ENCODE results near the gene ALOX12.

DNA sequence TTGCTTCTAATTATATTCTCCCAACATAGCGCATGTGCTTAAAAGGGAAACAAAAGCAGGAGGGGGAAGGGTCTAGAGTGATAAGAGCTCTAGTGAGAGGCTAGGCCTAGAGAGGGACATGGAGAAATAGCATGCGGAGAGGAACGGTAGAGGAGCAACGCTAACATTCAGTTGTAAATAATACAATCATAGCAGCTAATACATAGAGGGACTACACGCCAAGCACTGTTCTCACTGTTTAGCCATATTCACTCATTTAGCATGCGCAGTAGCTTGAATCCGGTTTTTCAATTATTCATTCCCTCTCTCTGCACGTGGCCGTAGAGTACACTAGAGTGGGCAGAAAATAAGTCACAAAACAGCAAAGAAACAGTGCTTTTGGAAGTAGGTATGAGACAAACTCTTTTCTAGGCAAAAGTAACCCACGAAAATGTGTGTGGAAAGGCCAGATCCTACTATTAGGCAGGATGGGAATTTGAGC, 1.7 kb upstream of the ALOX12 start:
- TF ChIP-seq, protein P1, sequence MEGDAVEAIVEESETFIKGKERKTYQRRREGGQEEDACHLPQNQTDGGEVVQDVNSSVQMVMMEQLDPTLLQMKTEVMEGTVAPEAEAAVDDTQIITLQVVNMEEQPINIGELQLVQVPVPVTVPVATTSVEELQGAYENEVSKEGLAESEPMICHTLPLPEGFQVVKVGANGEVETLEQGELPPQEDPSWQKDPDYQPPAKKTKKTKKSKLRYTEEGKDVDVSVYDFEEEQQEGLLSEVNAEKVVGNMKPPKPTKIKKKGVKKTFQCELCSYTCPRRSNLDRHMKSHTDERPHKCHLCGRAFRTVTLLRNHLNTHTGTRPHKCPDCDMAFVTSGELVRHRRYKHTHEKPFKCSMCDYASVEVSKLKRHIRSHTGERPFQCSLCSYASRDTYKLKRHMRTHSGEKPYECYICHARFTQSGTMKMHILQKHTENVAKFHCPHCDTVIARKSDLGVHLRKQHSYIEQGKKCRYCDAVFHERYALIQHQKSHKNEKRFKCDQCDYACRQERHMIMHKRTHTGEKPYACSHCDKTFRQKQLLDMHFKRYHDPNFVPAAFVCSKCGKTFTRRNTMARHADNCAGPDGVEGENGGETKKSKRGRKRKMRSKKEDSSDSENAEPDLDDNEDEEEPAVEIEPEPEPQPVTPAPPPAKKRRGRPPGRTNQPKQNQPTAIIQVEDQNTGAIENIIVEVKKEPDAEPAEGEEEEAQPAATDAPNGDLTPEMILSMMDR (optimal IDR thresholded peaks at IDR 0.05 in 1 of 3, IDR thresholded peaks at IDR 0.05 in 1 of 3, conservative IDR thresholded peaks at IDR 0.05 in 1 of 3; ENCODE audit: extremely low read depth in 1 of 3, insufficient read depth in 2 of 3, low read length in 3 of 3) = no peak
- TF ChIP-seq EZH2 (IDR thresholded peaks at IDR 0.05; ENCODE audit: low read length) = no peak

Measured in keratinocyte (primary cell).